Esophagus squamous epithelium (tissue), 4 donors: Measurements from ENCODE around the gene RNU1-4.
"Not testable (repeated sequence)": the region's sequence is repeated elsewhere in the genome, so short reads cannot be mapped to it uniquely, and the experiment has no call there.

Experiments used
- POLR2A ChIP-seq, 4 donors: fragments of 450-650 bp; IDR thresholded peaks; one replicate each; pipeline ENCODE4 v1.6.1; 2017; ENCODE audit warnings: antibody characterized with exemption in 4 of 4, mild to moderate bottlenecking in 4 of 4, moderate library complexity in 3 of 4
- TF ChIP-seq, protein P1 (sequence below), 6 experiments: fragments of 450-650 bp in 4 of 6; fragments of 200-600 bp in 2 of 6; sonication (generic) in 2 of 6; IDR thresholded peaks; one replicate each; pipeline ENCODE4 v1.5.1; 2016 to 2019; ENCODE audit warnings: antibody characterized with exemption in 6 of 6, mild to moderate bottlenecking in 4 of 6, moderate library complexity in 4 of 6

DNA sequence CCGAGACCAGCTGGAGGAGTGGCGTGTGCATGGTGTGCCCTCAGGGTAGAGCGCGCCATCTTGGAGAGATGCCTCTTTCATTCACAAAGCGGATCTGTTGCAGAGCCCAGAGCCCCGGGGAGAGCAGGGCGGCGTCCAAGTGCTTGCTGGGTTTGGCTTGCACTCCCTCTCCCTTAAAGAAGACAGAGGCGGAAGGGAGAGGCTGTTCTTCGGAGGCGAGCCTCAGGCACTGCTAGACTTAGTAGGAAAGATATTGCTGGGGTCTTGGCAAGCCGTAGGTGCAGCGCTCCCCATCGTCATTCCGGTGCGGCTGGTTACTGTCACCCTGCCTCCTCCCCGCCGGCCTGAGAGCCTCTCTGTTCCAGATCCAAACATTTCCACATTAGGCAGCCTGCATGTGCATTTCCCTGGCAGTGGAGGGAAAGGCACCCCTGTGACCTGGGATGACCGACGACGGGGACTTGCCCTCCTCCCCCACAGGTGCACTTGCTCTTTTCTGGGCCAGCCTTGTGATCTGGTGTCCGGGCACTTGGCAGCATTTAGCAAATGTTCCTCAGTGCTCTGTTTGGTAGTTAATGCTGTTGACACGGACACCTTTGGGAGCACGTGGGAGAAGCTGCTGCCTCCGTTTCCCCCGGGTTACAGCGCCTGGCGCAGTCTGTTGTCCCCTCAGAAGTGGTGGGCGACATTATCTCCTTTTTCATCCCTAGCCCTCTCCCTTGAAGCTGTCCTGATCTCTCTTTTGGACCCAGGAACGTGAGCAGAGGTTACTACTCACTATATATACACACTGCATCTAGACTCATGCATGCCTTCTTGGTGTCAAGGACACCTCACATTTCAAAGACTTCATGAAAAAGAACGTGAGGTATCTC is 25.7 kb downstream of the RNU1-4 start:
- TF ChIP-seq, protein P1, sequence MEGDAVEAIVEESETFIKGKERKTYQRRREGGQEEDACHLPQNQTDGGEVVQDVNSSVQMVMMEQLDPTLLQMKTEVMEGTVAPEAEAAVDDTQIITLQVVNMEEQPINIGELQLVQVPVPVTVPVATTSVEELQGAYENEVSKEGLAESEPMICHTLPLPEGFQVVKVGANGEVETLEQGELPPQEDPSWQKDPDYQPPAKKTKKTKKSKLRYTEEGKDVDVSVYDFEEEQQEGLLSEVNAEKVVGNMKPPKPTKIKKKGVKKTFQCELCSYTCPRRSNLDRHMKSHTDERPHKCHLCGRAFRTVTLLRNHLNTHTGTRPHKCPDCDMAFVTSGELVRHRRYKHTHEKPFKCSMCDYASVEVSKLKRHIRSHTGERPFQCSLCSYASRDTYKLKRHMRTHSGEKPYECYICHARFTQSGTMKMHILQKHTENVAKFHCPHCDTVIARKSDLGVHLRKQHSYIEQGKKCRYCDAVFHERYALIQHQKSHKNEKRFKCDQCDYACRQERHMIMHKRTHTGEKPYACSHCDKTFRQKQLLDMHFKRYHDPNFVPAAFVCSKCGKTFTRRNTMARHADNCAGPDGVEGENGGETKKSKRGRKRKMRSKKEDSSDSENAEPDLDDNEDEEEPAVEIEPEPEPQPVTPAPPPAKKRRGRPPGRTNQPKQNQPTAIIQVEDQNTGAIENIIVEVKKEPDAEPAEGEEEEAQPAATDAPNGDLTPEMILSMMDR (IDR thresholded peaks at IDR 0.05) = not testable (repeated sequence)
- not testable (repeated sequence) for TF ChIP-seq POLR2A (IDR thresholded peaks at IDR 0.05)
